Measurements from ENCODE around the gene P2RY12. TPM values are rescaled to one million over a fixed set of nuclear protein-coding genes. Genes with fewer than 3 reads are reported as not detected.

Gene P2RY12
- total and polyA plus RNA-seq, 9 of the 15 experiments (the other 6 are each of a cell fraction or from before 2014, with no cell fraction given) = not detected

- TF ChIP-seq, protein P1, sequence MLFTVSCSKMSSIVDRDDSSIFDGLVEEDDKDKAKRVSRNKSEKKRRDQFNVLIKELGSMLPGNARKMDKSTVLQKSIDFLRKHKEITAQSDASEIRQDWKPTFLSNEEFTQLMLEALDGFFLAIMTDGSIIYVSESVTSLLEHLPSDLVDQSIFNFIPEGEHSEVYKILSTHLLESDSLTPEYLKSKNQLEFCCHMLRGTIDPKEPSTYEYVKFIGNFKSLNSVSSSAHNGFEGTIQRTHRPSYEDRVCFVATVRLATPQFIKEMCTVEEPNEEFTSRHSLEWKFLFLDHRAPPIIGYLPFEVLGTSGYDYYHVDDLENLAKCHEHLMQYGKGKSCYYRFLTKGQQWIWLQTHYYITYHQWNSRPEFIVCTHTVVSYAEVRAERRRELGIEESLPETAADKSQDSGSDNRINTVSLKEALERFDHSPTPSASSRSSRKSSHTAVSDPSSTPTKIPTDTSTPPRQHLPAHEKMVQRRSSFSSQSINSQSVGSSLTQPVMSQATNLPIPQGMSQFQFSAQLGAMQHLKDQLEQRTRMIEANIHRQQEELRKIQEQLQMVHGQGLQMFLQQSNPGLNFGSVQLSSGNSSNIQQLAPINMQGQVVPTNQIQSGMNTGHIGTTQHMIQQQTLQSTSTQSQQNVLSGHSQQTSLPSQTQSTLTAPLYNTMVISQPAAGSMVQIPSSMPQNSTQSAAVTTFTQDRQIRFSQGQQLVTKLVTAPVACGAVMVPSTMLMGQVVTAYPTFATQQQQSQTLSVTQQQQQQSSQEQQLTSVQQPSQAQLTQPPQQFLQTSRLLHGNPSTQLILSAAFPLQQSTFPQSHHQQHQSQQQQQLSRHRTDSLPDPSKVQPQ (CRISPR knock-in tag; IDR thresholded peaks at IDR 0.05; ENCODE audit: borderline replicate concordance) = no peak
- TF ChIP-seq FOXM1 (IDR thresholded peaks at IDR 0.05; ENCODE audit: low read depth) (no peak), FOXM1 (CRISPR knock-in tag; IDR thresholded peaks at IDR 0.05; ENCODE audit: low read depth) (no peak), DNMT1 (IDR thresholded peaks at IDR 0.05) (no peak), BACH1 (tag; IDR thresholded peaks at IDR 0.05) (no peak)
Observed at GRCh38 chr3:151410891-151411559, 26.5 kb upstream of the P2RY12 start (continued).

DNA sequence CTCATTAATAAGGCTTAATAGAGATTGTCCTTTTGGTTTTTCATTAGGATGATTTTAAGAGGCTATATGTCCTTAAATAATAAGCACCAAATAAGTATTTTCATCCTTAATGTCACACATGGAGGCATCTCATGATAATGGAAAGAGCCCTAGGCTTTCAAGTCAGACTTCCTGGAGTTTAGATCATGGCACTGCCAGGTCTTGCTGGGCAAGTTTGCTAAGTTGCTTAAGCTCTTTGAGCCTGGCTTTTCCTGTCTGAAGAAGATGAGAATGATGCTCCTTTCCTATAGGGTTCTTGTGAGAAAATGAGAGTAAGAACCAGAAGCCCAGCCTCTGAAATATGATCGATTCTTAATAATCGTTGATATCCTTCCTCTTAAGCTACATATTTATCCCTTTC, 23.4 kb upstream of the P2RY12 start:
- Histone ChIP-seq H2AFZ (ENCODE audit: low read depth, low read length) (no peak overlapping the region), H3K27me3 (ENCODE audit: control insufficient read depth in 2 of 2, insufficient read depth in 2 of 2, low read length in 2 of 2) (peaks cover 0 to 5% of the 10 kb centered on the region in 2 experiments; a peak in 2 of 5 replicates), H3K9me3 (replicated peaks; ENCODE audit: control insufficient read depth, insufficient read depth, low read depth, low read length) (no peaks in the 10 kb centered on the region; the same call in 1 of the 2 replicates), H3K4me3 (no peak overlapping the region), H3K9ac (ENCODE audit: insufficient read depth in 1 of 2, low read depth in 2 of 2, low read length in 2 of 2) (no peak overlapping the region), H3K4me2 (ENCODE audit: insufficient read depth, low read length) (no peak overlapping the region), H3K9me1 (ENCODE audit: control insufficient read depth, insufficient read depth, low read length) (no peaks in the 10 kb centered on the region), H3K27ac (ENCODE audit: extremely low read depth, low read depth, low read length) (no peak overlapping the region), H3K36me3 (ENCODE audit: control insufficient read depth, insufficient read depth, low read length) (no peaks in the 10 kb centered on the region), H3K79me2 (ENCODE audit: control insufficient read depth, insufficient read depth, low read length) (no peaks in the 10 kb centered on the region), H3K4me1 (replicated peaks in 1 of 2; ENCODE audit: control insufficient read depth in 2 of 2, insufficient read depth in 2 of 2, low read length in 2 of 2) (no peaks in the 10 kb centered on the region), H4K20me1 (replicated peaks; ENCODE audit: control insufficient read depth, insufficient read depth, low read length) (no peaks in the 10 kb centered on the region)
- DNase-seq (ENCODE audit: extremely low read depth in 1 of 4, low spot score in 3 of 4) (no peak), ATAC-seq (no peak), FAIRE-seq (no peak)
- TF ChIP-seq, protein P2, sequence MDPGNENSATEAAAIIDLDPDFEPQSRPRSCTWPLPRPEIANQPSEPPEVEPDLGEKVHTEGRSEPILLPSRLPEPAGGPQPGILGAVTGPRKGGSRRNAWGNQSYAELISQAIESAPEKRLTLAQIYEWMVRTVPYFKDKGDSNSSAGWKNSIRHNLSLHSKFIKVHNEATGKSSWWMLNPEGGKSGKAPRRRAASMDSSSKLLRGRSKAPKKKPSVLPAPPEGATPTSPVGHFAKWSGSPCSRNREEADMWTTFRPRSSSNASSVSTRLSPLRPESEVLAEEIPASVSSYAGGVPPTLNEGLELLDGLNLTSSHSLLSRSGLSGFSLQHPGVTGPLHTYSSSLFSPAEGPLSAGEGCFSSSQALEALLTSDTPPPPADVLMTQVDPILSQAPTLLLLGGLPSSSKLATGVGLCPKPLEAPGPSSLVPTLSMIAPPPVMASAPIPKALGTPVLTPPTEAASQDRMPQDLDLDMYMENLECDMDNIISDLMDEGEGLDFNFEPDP (CRISPR knock-in tag; IDR thresholded peaks at IDR 0.05) = no peak
- TF ChIP-seq PHTF2 (CRISPR knock-in tag; IDR thresholded peaks at IDR 0.05) (no peak), SLC30A9 (CRISPR knock-in tag; IDR thresholded peaks at IDR 0.05) (no peak), MECOM (CRISPR knock-in tag; IDR thresholded peaks at IDR 0.05) (no peak)
- 0% methylated on average over 2 of the region's 2 CpGs for WGBS (ENCODE audit: insufficient coverage, low coverage, missing lambda C conversion rate)
- BruUV-seq (replicated peaks) = no TSS peak
- POLR2A ChIA-PET = no interaction called here
- in situ Hi-C loops (cut with MboI) = no loop called here
- intact Hi-C loops (cut with micrococcal nuclease) = no loop called here
- CTCF ChIA-PET (ENCODE audit: low intra/inter-chr PET ratio) = no interaction called here

Measured in K562 (cell line).